ENCODE results near the gene SLC25A47.
A peak's percentile ranks its signal among the peaks of the same experiment; 100 is the strongest.

The SLC25A47 gene

DNA sequence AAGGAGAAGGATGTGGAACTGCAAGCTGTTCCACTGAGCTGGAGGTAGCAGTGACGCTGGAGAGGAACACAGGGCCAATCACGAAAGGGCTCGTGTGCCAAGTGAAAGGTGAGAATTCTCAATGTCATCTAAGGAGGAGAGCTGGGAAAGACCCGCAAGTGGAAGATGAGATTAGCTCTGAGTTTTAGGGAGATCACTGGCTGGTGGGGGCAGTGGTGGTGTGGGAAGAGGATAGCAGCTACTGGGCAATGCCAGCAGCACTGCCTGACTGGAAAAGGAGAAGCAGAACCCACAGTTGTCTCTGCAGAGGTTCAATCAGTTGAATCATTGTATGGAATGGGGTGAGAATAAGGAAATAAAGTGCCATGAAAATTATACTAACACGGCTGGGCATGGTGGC lies 27.8 kb downstream of the SLC25A47 start:
- peak overlapping the region; percentile 90 for H3K27ac ChIP-seq
- peak overlapping the region; percentile 35 to 48 for H3K4me3 ChIP-seq (ENCODE audit: low read depth in 1 of 2, low read length in 1 of 2)
- TF ChIP-seq CTCF (IDR thresholded peaks at IDR 0.05) = no peak
- peaks cover 21 to 25% of the 10 kb centered on the region in 2 experiments for H3K4me1 ChIP-seq (ENCODE audit: control insufficient read depth in 1 of 2, insufficient read depth in 1 of 2, low read depth in 1 of 2, low read length in 1 of 2)
- peaks cover 92% of the 10 kb centered on the region for H3K36me3 ChIP-seq
- no peaks in the 10 kb centered on the region for H3K9me3 ChIP-seq
- no peaks in the 10 kb centered on the region for H3K27me3 ChIP-seq

- peaks cover 83% of the 10 kb centered on the region for H3K36me3 ChIP-seq
Measured at GRCh38 chr14:100358396-100358795, 35.3 kb downstream of the SLC25A47 start.

GRCh38 chr14:100359111-100359510 lies 36.0 kb downstream of the SLC25A47 start:
- TF ChIP-seq CTCF (IDR thresholded peaks at IDR 0.05) = no peak

More at GRCh38 chr14:100358396-100358795, 35.3 kb downstream of the SLC25A47 start:
- no peaks in the 10 kb centered on the region for H3K9me3 ChIP-seq
- no peak for TF ChIP-seq CTCF (IDR thresholded peaks at IDR 0.05)
- no peaks in the 10 kb centered on the region for H3K27me3 ChIP-seq
- no peak overlapping the region for H3K27ac ChIP-seq
- H3K4me3 ChIP-seq (ENCODE audit: low read depth in 1 of 2, low read length in 1 of 2) = no peak overlapping the region
- H3K4me1 ChIP-seq (ENCODE audit: control insufficient read depth in 1 of 2, insufficient read depth in 1 of 2, low read depth in 1 of 2, low read length in 1 of 2) = no peaks in the 10 kb centered on the region

DNA sequence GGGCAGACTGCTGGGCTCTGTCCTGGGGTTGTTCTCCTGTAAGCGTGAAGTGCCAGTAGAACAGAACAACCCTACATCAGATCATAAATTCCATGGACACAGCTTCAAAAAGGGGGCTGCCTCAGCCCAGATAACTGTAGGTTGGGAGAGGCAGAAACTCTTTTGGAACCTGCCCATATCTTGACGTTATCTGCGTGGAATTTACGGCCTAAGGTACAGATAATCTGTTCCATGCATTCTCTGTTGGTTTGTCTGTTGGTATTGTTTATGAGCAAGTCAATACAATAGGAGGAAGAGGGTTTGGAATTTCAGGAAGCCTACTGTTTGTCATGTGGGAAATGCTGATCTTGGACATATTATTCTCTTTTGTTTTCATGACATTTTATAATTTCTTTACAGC lies 36.7 kb downstream of the SLC25A47 start:
- Histone ChIP-seq H3K4me3 (ENCODE audit: low read depth in 1 of 2, low read length in 1 of 2) (no peak overlapping the region), H3K36me3 (peaks cover 74% of the 10 kb centered on the region), H3K27ac (no peak overlapping the region), H3K9me3 (no peaks in the 10 kb centered on the region), H3K4me1 (ENCODE audit: control insufficient read depth in 1 of 2, insufficient read depth in 1 of 2, low read depth in 1 of 2, low read length in 1 of 2) (peaks cover 4 to 10% of the 10 kb centered on the region in 2 experiments), H3K27me3 (no peaks in the 10 kb centered on the region)
- no peak for TF ChIP-seq CTCF (IDR thresholded peaks at IDR 0.05)

More at GRCh38 chr14:100359111-100359510, 36.0 kb downstream of the SLC25A47 start:
- Histone ChIP-seq H3K4me3 (ENCODE audit: low read depth in 1 of 2, low read length in 1 of 2) (no peak overlapping the region), H3K27me3 (no peaks in the 10 kb centered on the region), H3K4me1 (ENCODE audit: control insufficient read depth in 1 of 2, insufficient read depth in 1 of 2, low read depth in 1 of 2, low read length in 1 of 2) (peaks cover under 1 to 3% of the 10 kb centered on the region in 2 experiments), H3K9me3 (no peaks in the 10 kb centered on the region), H3K27ac (no peak overlapping the region), H3K36me3 (peaks cover 81% of the 10 kb centered on the region)

DNA sequence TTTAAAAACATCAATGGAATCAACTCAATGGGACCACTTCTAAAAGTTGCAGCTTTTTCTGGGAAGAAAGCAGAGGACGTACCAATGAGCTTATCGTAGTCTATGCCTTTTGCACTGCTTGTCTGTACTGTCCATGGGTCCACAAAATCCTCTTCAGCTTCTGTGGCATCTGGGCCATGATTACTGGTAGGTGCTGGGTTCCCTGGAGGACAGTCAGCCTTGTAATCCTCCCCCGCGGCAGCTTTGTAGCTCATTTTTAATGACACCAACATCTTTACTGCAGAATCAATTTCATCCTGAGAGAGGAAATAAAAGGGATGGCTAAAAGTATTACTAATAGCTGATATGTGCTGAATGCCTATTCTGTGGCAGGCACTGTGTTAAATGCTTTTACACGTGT lies 38.5 kb downstream of the SLC25A47 start:
- no peak for TF ChIP-seq CTCF (IDR thresholded peaks at IDR 0.05)
- Histone ChIP-seq H3K27me3 (no peaks in the 10 kb centered on the region), H3K27ac (no peak overlapping the region), H3K9me3 (no peaks in the 10 kb centered on the region), H3K4me3 (ENCODE audit: low read depth in 1 of 2, low read length in 1 of 2) (no peak overlapping the region), H3K4me1 (ENCODE audit: control insufficient read depth in 1 of 2, insufficient read depth in 1 of 2, low read depth in 1 of 2, low read length in 1 of 2) (peaks cover 4 to 10% of the 10 kb centered on the region in 2 experiments), H3K36me3 (peaks cover 77% of the 10 kb centered on the region)
